Tibial nerve (tissue), 4 donors: ENCODE data around the gene TMEM63B. TPM values are rescaled to one million over a fixed set of nuclear protein-coding genes. Genes with fewer than 3 reads are reported as not detected.

ENCODE experiments used
- DNase-seq, 2 donors: peaks; one replicate each; pipeline ENCODE4 v3.0.0-alpha.2; 2019; ENCODE audit warnings: low spot score in 2 of 2
- H3K27ac ChIP-seq, 4 donors: fragments of 200-600 bp; sonication (generic) in 3 of 4; one replicate each; pipeline ENCODE4 v1.5.1; 2017 to 2019; ENCODE audit warnings: mild to moderate bottlenecking in 1 of 4
- H3K27me3 ChIP-seq, 2 donors: fragments of 200-600 bp; sonication (generic) in 1 of 2; one replicate each; pipeline versions ENCODE4 v1.5.1 to v1.6.0; 2017 to 2019
- H3K36me3 ChIP-seq, 3 donors: fragments of 200-600 bp; sonication (generic); one replicate each; pipeline ENCODE4 v1.5.1; 2018 to 2019
- H3K4me1 ChIP-seq, 4 donors: fragments of 200-600 bp; sonication (generic) in 3 of 4; one replicate each; pipeline ENCODE4 v1.5.1; 2017 to 2019
- H3K4me3 ChIP-seq, 4 donors: fragments of 200-600 bp; sonication (generic) in 3 of 4; one replicate each; pipeline ENCODE4 v1.5.1; 2017 to 2019; ENCODE audit warnings: mild to moderate bottlenecking in 1 of 4, moderate library complexity in 1 of 4
- H3K9me3 ChIP-seq, 4 donors: fragments of 200-600 bp; sonication (generic) in 3 of 4; one replicate each; pipeline ENCODE4 v1.5.1; 2017 to 2019
- CTCF ChIP-seq, 5 experiments: fragments of 200-600 bp in 3 of 5; fragments of 450-650 bp in 2 of 5; sonication (generic) in 3 of 5; IDR thresholded peaks; one replicate each; pipeline ENCODE4 v1.5.1; 2016 to 2019; ENCODE audit warnings: antibody characterized with exemption in 5 of 5, mild to moderate bottlenecking in 3 of 5, moderate library complexity in 2 of 5
- EP300 ChIP-seq, 2 donors: sonication (generic); formaldehyde crosslinking; IDR thresholded peaks; one replicate each; pipeline ENCODE4 v1.6.1; 2017; ENCODE audit warnings: antibody characterized with exemption in 2 of 2, mild to moderate bottlenecking in 1 of 2
- POLR2A ChIP-seq, 2 donors: fragments of 450-650 bp; IDR thresholded peaks; one replicate each; pipeline ENCODE4 v1.6.1; 2017; ENCODE audit warnings: antibody characterized with exemption in 2 of 2, mild to moderate bottlenecking in 2 of 2, moderate library complexity in 2 of 2
- WGBS, 2 donors: methylation state at CpG; one replicate each; pipeline ENCODE4 v1.1.5; 2018; 5-methylcytosine and 5-hydroxymethylcytosine counted together
- total RNA-seq, 4 donors: library from RNA; depleted of rRNA; stranded (reverse); fragments of >200 nt; gene quantifications; one replicate each; pipeline ENCODE4 v1.1.0, GENCODE V29; 2016

Gene TMEM63B
- total RNA-seq, 4 donors from 2014 or later: 18.6 to 34.5 (median 27.6) TPM

GRCh38 chr6:44126320-44127149 is 819 bp upstream of the TMEM63B start:
- Histone ChIP-seq H3K27me3 (no peaks in the 10 kb centered on the region), H3K4me3 (peak overlapping the region; percentile 66 to 97 (median 83)), H3K9me3 (no peaks in the 10 kb centered on the region), H3K36me3 (no peaks in the 10 kb centered on the region), H3K4me1 (peaks cover 5 to 58% (median 39%) of the 10 kb centered on the region in 4 donors), H3K27ac (peak overlapping the region; percentile 70 to 97 (median 92))
- 1 to 2% methylated on average over 30 of the region's 31 CpGs for WGBS, 2 donors
- DNase-seq: peak in 1 of 2 donors; percentile 25
- TF ChIP-seq POLR2A (IDR thresholded peaks at IDR 0.05) (no peak), EP300 (IDR thresholded peaks at IDR 0.05) (no peak), CTCF (IDR thresholded peaks at IDR 0.05) (no peak)

DNA sequence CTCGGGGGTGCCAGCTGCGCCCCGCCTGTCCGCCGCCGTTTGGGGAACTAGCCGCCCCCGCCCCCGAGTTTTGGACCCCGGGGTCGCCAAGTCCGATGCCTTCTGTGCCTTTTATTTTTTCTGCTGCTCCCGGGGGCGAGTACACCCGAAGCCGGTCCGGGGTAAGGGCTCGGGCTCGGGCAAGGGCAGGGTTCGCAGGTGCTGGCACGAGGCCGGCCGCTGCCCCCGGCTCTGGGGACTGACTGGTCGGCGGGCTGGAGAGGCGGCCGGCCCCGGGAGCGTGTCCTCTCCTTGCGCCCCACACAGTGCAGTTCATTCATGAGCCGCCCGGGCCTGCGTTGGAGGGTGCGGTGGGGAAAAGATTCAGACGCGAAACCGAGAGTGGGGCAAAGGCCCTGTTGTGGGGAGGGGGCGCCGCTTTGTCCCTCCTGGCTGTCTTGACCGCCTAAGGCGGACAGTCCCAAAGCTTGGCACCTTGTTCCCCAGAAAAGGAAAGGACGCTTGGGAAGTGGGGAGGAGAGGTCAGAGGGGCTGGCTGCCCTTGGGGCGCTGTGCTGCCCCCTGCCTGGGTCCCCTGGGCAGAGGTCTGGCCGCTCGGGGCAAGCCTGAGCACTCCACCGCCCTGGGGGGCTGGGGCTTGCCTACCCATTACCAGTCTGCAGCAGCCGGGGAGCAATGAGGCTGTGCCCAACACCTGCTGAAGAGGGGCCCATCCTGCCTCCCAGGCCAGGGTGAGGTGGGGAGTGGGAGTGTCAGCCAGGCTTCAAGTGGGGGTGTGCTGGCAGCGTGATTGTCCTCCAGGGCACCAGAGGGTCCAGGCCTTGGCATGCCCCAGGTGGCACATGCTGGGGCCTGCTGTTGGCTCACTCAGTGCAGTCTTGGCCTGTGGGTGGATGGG is 915 bp downstream of the TMEM63B start:
- H3K4me3 ChIP-seq: peak overlapping the region; percentile 76 to 97 (median 91)
- WGBS, 2 donors: 7 to 12% methylated on average over 18 to 25 of the region's 49 CpGs
- peak in 1 of 2 donors; percentile 19 for DNase-seq
- peak overlapping the region; percentile 72 to 97 (median 90) for H3K27ac ChIP-seq
- H3K9me3 ChIP-seq: no peaks in the 10 kb centered on the region
- H3K27me3 ChIP-seq: no peaks in the 10 kb centered on the region
- no peaks in the 10 kb centered on the region for H3K36me3 ChIP-seq
- TF ChIP-seq EP300 (IDR thresholded peaks at IDR 0.05) (no peak), CTCF (IDR thresholded peaks at IDR 0.05) (peak in 3 of 5 experiments; percentile 22 to 55 (median 45)), POLR2A (IDR thresholded peaks at IDR 0.05) (no peak)
- H3K4me1 ChIP-seq: peaks cover 5 to 54% (median 30%) of the 10 kb centered on the region in 4 donors

DNA sequence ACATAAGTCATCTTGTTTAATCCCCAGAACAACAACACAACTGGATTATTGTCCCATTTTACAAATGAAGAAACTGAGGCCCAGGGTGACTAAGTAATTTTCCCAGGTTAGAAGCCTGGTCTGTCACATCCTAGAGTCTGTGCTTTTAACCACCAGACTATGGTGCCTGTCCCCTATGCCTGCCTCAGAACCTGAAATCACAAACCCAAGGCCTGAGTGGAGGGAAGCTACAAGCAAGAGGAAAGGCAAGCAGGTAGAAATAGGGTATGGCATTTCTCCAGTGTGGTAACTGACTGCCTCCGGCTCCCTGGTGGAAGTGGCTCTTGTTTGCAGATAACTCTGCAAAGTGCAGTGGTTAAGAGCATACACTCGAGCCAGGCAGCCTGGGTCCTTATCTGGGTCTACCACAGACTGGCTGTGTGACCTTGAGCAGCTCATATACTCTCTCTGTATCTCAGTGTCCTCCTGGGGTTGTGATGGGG is 2.5 kb downstream of the TMEM63B start:
- TF ChIP-seq CTCF (IDR thresholded peaks at IDR 0.05) (no peak), EP300 (IDR thresholded peaks at IDR 0.05) (no peak), POLR2A (IDR thresholded peaks at IDR 0.05) (no peak)
- 80 to 91% methylated on average over 2 of the region's 2 CpGs for WGBS, 2 donors
- no peak for DNase-seq
- Histone ChIP-seq H3K36me3 (peaks cover 0 to 4% (median 0%) of the 10 kb centered on the region in 3 donors), H3K27me3 (no peaks in the 10 kb centered on the region), H3K27ac (no peak overlapping the region), H3K9me3 (no peaks in the 10 kb centered on the region), H3K4me3 (no peak overlapping the region), H3K4me1 (peaks cover 5 to 50% (median 28%) of the 10 kb centered on the region in 4 donors)

DNA sequence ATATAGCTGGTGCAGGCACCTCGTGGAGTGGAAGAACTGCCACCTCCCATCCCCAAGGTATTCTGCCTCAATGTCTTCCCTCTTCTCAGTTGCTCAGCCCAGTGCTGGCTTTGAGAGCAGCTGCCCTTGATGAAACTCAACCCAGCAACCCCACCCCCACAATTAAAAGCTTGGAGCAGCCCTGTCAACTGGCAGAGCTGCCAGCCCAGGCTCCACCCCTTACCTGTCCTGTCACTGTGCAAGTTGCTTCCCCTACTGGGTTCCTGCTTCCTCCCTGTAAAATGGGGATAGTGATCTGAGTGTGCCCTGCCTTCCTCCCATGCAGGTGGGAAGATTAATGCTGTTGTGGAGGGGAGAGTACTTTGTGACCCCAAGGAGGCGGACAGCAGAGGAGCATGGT is 4.5 kb downstream of the TMEM63B start:
- Histone ChIP-seq H3K27ac (peak overlapping the region in 1 of 4 donors; percentile 76), H3K4me1 (peaks cover 5 to 33% (median 16%) of the 10 kb centered on the region in 4 donors), H3K36me3 (peaks cover 0 to 24% (median 0%) of the 10 kb centered on the region in 3 donors), H3K4me3 (no peak overlapping the region), H3K27me3 (no peaks in the 10 kb centered on the region), H3K9me3 (no peaks in the 10 kb centered on the region)
- WGBS, 2 donors: 68 to 84% methylated on average over 2 of the region's 2 CpGs
- DNase-seq: no peak
- no peak for TF ChIP-seq EP300 (IDR thresholded peaks at IDR 0.05)
- no peak for TF ChIP-seq CTCF (IDR thresholded peaks at IDR 0.05)
- no peak for TF ChIP-seq POLR2A (IDR thresholded peaks at IDR 0.05)
